K562 (cell line): ENCODE results near the gene COL1A1. TPM values are rescaled to one million over a fixed set of nuclear protein-coding genes. Genes with fewer than 3 reads are reported as not detected.
A peak's percentile ranks its signal among the peaks of the same experiment; 100 is the strongest.

ENCODE experiments used
- ATF2 ChIP-seq: sonication (generic); formaldehyde crosslinking; IDR thresholded peaks from 2 replicates; pipeline ENCODE4 v1.8.1; 2022; ENCODE audit warnings: missing genetic modification reagents
- BDP1 ChIP-seq: IDR thresholded peaks from 3 replicates; pipeline ENCODE4 v1.6.1; 2011; ENCODE audit not compliant: insufficient read length, insufficient read depth
- CREB1 ChIP-seq, 2 experiments: sonication (generic) in 1 of 2; formaldehyde crosslinking in 1 of 2; IDR thresholded peaks; 2 replicates each; pipeline versions ENCODE4 v1.6.1 to v1.8.0; 2012 to 2022; ENCODE audit warnings: inconsistent platforms in 1 of 2, mild to moderate bottlenecking in 1 of 2, missing genetic modification reagents in 1 of 2, moderate library complexity in 1 of 2
- DIDO1 ChIP-seq: fragments of 450-650 bp; IDR thresholded peaks from 2 replicates; pipeline ENCODE4 v1.6.1; 2016; ENCODE audit warnings: low read depth, missing biosample characterization, missing genetic modification characterization
- DPF2 ChIP-seq: fragments of 450-650 bp; IDR thresholded peaks from 2 replicates; pipeline ENCODE4 v1.6.1; 2016
- GATAD2A ChIP-seq: fragments of 450-650 bp; IDR thresholded peaks from 2 replicates; pipeline ENCODE4 v1.6.1; 2017
- MEF2D ChIP-seq: conservative IDR thresholded peaks from 2 replicates; pipeline ENCODE4 v1.6.1; 2016; ENCODE audit warnings: low read depth, missing genetic modification characterization, missing compliant biosample characterization
- MTA2 ChIP-seq: fragments of 450-650 bp; IDR thresholded peaks from 2 replicates; pipeline ENCODE4 v1.6.1; 2016; ENCODE audit warnings: low read depth
- NR2C1 ChIP-seq, 2 experiments: fragments of 450-650 bp; IDR thresholded peaks; 2 replicates each; pipeline ENCODE4 v1.6.1; 2017; ENCODE audit warnings: mild to moderate bottlenecking in 2 of 2, antibody characterized with exemption in 1 of 2, inconsistent platforms in 1 of 2, missing compliant biosample characterization in 1 of 2, missing genetic modification characterization in 1 of 2
- PTRF ChIP-seq: fragments of 450-650 bp; IDR thresholded peaks from 2 replicates; pipeline ENCODE4 v1.6.1; 2016; ENCODE audit warnings: mild to moderate bottlenecking, missing genetic modification characterization, missing compliant biosample characterization
- PYGO2 ChIP-seq: fragments of 450-650 bp; IDR thresholded peaks from 2 replicates; pipeline ENCODE4 v1.6.1; 2016; ENCODE audit warnings: mild to moderate bottlenecking, missing genetic modification characterization, moderate library complexity, missing compliant biosample characterization
- REST ChIP-seq, 2 experiments: fragments of 450-650 bp; formaldehyde crosslinking in 1 of 2; IDR thresholded peaks; 2 replicates each; pipeline versions ENCODE4 v1.4.0 to v1.6.1; 2014 to 2020; ENCODE audit warnings: mild to moderate bottlenecking in 2 of 2, borderline replicate concordance in 1 of 2, low read depth in 1 of 2
- SMAD2 ChIP-seq: fragments of 150-350 bp; IDR thresholded peaks from 2 replicates; pipeline ENCODE4 v1.6.1; 2014; ENCODE audit warnings: low read depth, mild to moderate bottlenecking, low read length
- SMARCE1 ChIP-seq: fragments of 450-650 bp; IDR thresholded peaks from 2 replicates; pipeline ENCODE4 v1.7.1; 2016; ENCODE audit warnings: mild to moderate bottlenecking
- TAL1 ChIP-seq: fragments of 450-650 bp; IDR thresholded peaks from 2 replicates; pipeline ENCODE4 v1.6.1; 2016; ENCODE audit warnings: mild to moderate bottlenecking
- ZBTB26 ChIP-seq: fragments of 450-650 bp; formaldehyde crosslinking; IDR thresholded peaks from 2 replicates; pipeline ENCODE4 v1.4.0; 2022; ENCODE audit warnings: missing genetic modification characterization
- ZNF324 ChIP-seq: fragments of 250-450 bp; sonication (Bioruptor Pico); IDR thresholded peaks from 2 replicates; pipeline ENCODE4 v1.4.0; 2020; ENCODE audit warnings: mild to moderate bottlenecking
- polyA plus RNA-seq, 8 experiments: library from polyadenylated mRNA; depleted of rRNA in 4 of 8; stranded (reverse) in 5 of 8; unstranded in 3 of 8; fragments of >200 nt; fragmentation: Nextera tagmentation in 2 of 8; fragmentation: Illumina TruSeq in 1 of 8; extraction: Ambion mirVana in 2 of 8; extraction: Trizol in 1 of 8; gene quantifications; 2 replicates each; pipeline versions ENCODE4 v1.2.1 to v1.2.3, GENCODE V29; 2011 to 2014; ENCODE audit warnings: inconsistent platforms in 1 of 8, missing spikeins in 1 of 8
- total RNA-seq, 7 experiments: library from RNA; depleted of rRNA in 6 of 7; stranded (reverse); fragments of >200 nt in 6 of 7; fragmentation: Illumina TruSeq in 2 of 7; extraction: Trizol in 2 of 7; gene quantifications; 2 replicates each; pipeline versions ENCODE4 v1.2.1 to v1.2.3, GENCODE V29; 2011 to 2021; ENCODE audit warnings: low replicate concordance in 1 of 7

The COL1A1 gene
- total and polyA plus RNA-seq, 9 of the 15 experiments (the other 6 are each of a cell fraction or from before 2014, with no cell fraction given), result 0.04 to 3.4 (median 0.18) TPM

- TF ChIP-seq PTRF (tag) (0 out of 2 replicates have a peak, but pooled peaks have one; percentile 18), BDP1 (no peak), MEF2D (tag) (peak; percentile 76; the same call in 1 of the 2 replicates), TAL1 (peak; percentile 95), REST (IDR thresholded peaks at IDR 0.05; ENCODE audit: borderline replicate concordance) (peak; percentile 20; the same call in 1 of the 2 replicates), REST (CRISPR knock-in tag; IDR thresholded peaks at IDR 0.05; ENCODE audit: low read depth) (no peak), PYGO2 (no peak), SMARCE1 (peak; percentile 98), MTA2 (peak; percentile 95), ATF2 (CRISPR knock-in tag) (no peak), CREB1 (IDR thresholded peaks at IDR 0.05) (peak; percentile 39; the same call in 1 of the 2 replicates), CREB1 (CRISPR knock-in tag; IDR thresholded peaks at IDR 0.05) (no peak), DIDO1 (tag) (peak; percentile 40), SMAD2 (no peak), ZBTB26 (CRISPR knock-in tag) (no peak), NR2C1 (IDR thresholded peaks at IDR 0.05) (peak; percentile 76), NR2C1 (tag; IDR thresholded peaks at IDR 0.05) (peak; percentile 84), GATAD2A (peak; percentile 84), ZNF324 (CRISPR knock-in tag) (peak; percentile 12; the same call in 1 of the 2 replicates), DPF2 (peak; percentile 99)
Measured at GRCh38 chr17:50208611-50209061, 7.2 kb upstream of the COL1A1 start (continued).
